Stomach (tissue), 9 donors: ENCODE measurements around the gene ME3. TPM values are rescaled to one million over a fixed set of nuclear protein-coding genes. Genes with fewer than 3 reads are reported as not detected.
A peak's percentile ranks its signal among the peaks of the same experiment; 100 is the strongest.

Experiments
- DNase-seq, 2 donors: peaks; one replicate each; pipeline versions ENCODE4 v3.0.0 to v3.0.0-alpha.2; 2013 to 2019
- H3K27ac ChIP-seq, 5 donors: fragments of 200-600 bp in 4 of 5; sonication (generic) in 4 of 5; one replicate each; pipeline ENCODE4 v1.5.1; 2013 to 2019; ENCODE audit warnings: mild to moderate bottlenecking in 1 of 5, moderate library complexity in 1 of 5
- H3K27me3 ChIP-seq, 3 donors: fragments of 200-600 bp; sonication (generic); one replicate each; pipeline ENCODE4 v1.5.1; 2017 to 2019; ENCODE audit warnings: mixed run types in 1 of 3
- H3K36me3 ChIP-seq, 4 donors: fragments of 200-600 bp; sonication (generic); 1 replicate in 3 of 4; 2 replicates in 1 of 4; pipeline ENCODE4 v1.5.1; 2016 to 2019
- H3K4me1 ChIP-seq, 4 donors: fragments of 200-600 bp; sonication (generic); one replicate each; pipeline ENCODE4 v1.5.1; 2016 to 2019
- H3K4me3 ChIP-seq, 4 donors: fragments of 200-600 bp; sonication (generic) in 3 of 4; one replicate each; pipeline ENCODE4 v1.5.1; 2016 to 2019; ENCODE audit warnings: mild to moderate bottlenecking in 1 of 4
- H3K9me3 ChIP-seq, 4 donors: fragments of 200-600 bp; sonication (generic); one replicate each; pipeline ENCODE4 v1.5.1; 2016 to 2019
- EP300 ChIP-seq: sonication (generic); formaldehyde crosslinking; IDR thresholded peaks from one replicate; pipeline ENCODE4 v1.6.1; 2017; ENCODE audit warnings: antibody characterized with exemption
- POLR2A ChIP-seq, 4 donors: fragments of 450-650 bp; IDR thresholded peaks; one replicate each; pipeline ENCODE4 v1.6.1; 2016; ENCODE audit warnings: antibody characterized with exemption in 4 of 4, control low read depth in 2 of 4, mild to moderate bottlenecking in 1 of 4, moderate library complexity in 1 of 4
- POLR2AphosphoS5 ChIP-seq, 3 donors: sonication (generic); formaldehyde crosslinking; IDR thresholded peaks; one replicate each; pipeline ENCODE4 v1.6.1; 2016; ENCODE audit warnings: antibody characterized with exemption in 3 of 3
- WGBS, 5 donors: extraction: QIAGEN DNeasy Blood & Tissue Kit in 3 of 5; methylation state at CpG; one replicate each; pipeline versions ENCODE4 v1.1.5 to v1.1.7; 2013 to 2018; 5-methylcytosine and 5-hydroxymethylcytosine counted together
- intact Hi-C: fragments of 100-400 bp; cut with DNase I; formaldehyde crosslinking; loops from one replicate; pipeline ENCODE4 v1.15.1; 2023; ENCODE audit warnings: low total_unique reads
- polyA plus RNA-seq, 3 donors: library from polyadenylated mRNA; stranded (reverse); fragments of 200-250 nt; gene quantifications; one replicate each; pipeline ENCODE4 v1.2.3, GENCODE V29; 2013
- total RNA-seq, 5 donors: library from RNA; depleted of rRNA; stranded (reverse); fragments of >200 nt; gene quantifications; one replicate each; pipeline versions ENCODE4 v1.1.0 to v1.2.3, GENCODE V29; 2014 to 2016
- TF ChIP-seq, protein P1 (sequence below), 7 experiments: fragments of 450-650 bp in 4 of 7; fragments of 200-600 bp in 3 of 7; sonication (generic) in 3 of 7; IDR thresholded peaks; one replicate each; pipeline ENCODE4 v1.5.1; 2016 to 2019; ENCODE audit warnings: antibody characterized with exemption in 7 of 7, control low read depth in 2 of 7, mild to moderate bottlenecking in 1 of 7
- donor health status: healthy with polysubstance abuse.
- donor health status: Bipolar disorder and iron deficiency.
- donor health status: healthy.

The ME3 gene
- total and polyA plus RNA-seq, 8 donors = 11.2 to 82.1 (median 51.1) TPM

GRCh38 chr11:86589856-86590589 lies 82.4 kb downstream of the ME3 start:
- H3K9me3 ChIP-seq = no peaks in the 10 kb centered on the region
- intact Hi-C loops = no loop called here
- DNase-seq = no peak
- no peak overlapping the region for H3K4me3 ChIP-seq
- TF ChIP-seq POLR2AphosphoS5 (IDR thresholded peaks at IDR 0.05) (no peak), POLR2A (IDR thresholded peaks at IDR 0.05) (no peak), EP300 (no peak)
- TF ChIP-seq, protein P1, sequence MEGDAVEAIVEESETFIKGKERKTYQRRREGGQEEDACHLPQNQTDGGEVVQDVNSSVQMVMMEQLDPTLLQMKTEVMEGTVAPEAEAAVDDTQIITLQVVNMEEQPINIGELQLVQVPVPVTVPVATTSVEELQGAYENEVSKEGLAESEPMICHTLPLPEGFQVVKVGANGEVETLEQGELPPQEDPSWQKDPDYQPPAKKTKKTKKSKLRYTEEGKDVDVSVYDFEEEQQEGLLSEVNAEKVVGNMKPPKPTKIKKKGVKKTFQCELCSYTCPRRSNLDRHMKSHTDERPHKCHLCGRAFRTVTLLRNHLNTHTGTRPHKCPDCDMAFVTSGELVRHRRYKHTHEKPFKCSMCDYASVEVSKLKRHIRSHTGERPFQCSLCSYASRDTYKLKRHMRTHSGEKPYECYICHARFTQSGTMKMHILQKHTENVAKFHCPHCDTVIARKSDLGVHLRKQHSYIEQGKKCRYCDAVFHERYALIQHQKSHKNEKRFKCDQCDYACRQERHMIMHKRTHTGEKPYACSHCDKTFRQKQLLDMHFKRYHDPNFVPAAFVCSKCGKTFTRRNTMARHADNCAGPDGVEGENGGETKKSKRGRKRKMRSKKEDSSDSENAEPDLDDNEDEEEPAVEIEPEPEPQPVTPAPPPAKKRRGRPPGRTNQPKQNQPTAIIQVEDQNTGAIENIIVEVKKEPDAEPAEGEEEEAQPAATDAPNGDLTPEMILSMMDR (IDR thresholded peaks at IDR 0.05) = no peak
- 92 to 96% (median 94%) methylated on average over 7 of the region's 7 CpGs for WGBS, 5 donors
- no peaks in the 10 kb centered on the region for H3K36me3 ChIP-seq
- peaks cover 0 to 33% (median 20%) of the 10 kb centered on the region in 4 donors for H3K4me1 ChIP-seq
- H3K27ac ChIP-seq = no peak overlapping the region
- H3K27me3 ChIP-seq = no peaks in the 10 kb centered on the region

DNA sequence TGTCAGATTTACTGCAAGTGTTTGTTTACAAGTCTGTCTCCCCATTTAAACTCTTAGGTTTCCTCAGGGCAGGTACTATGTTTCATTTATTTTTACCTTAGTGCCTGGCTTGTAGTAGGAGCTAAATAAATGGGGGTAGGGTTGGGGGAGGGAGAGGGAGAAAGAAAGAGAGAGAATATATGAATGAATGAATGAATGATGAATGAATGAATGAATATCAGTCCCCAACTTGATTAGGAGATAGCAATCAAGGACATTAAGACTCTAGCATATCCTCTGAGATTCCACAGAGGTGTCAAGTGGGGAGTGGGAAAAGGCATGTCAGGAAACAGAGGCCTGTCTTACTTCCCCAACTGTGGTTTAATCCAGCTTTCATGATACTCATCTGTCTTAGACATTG lies 83.2 kb downstream of the ME3 start:
- peak overlapping the region in 3 of 5 donors; percentile 4 to 60 (median 15) for H3K27ac ChIP-seq

GRCh38 chr11:86588566-86589090 lies 83.8 kb downstream of the ME3 start:
- TF ChIP-seq POLR2AphosphoS5 (IDR thresholded peaks at IDR 0.05) (no peak), POLR2A (IDR thresholded peaks at IDR 0.05) (no peak), EP300 (no peak)
- TF ChIP-seq, protein P1 (IDR thresholded peaks at IDR 0.05) = no peak
- Histone ChIP-seq H3K4me3 (no peak overlapping the region), H3K4me1 (peaks cover 0 to 32% (median 20%) of the 10 kb centered on the region in 4 donors), H3K27me3 (no peaks in the 10 kb centered on the region), H3K27ac (peak overlapping the region in 3 of 5 donors; percentile 4 to 60 (median 15)), H3K9me3 (no peaks in the 10 kb centered on the region), H3K36me3 (no peaks in the 10 kb centered on the region)
- 51 to 63% (median 57%) methylated on average over 2 of the region's 2 CpGs for WGBS, 5 donors
- intact Hi-C loops = no loop called here
- DNase-seq = peak in 1 of 2 donors; percentile 24

More for the DNA sequence above, 83.2 kb downstream of the ME3 start:
- Histone ChIP-seq H3K4me1 (peaks cover 0 to 33% (median 20%) of the 10 kb centered on the region in 4 donors), H3K27me3 (no peaks in the 10 kb centered on the region), H3K36me3 (no peaks in the 10 kb centered on the region), H3K9me3 (no peaks in the 10 kb centered on the region), H3K4me3 (no peak overlapping the region)
- intact Hi-C loops = no loop called here
- TF ChIP-seq EP300 (no peak), POLR2AphosphoS5 (IDR thresholded peaks at IDR 0.05) (no peak), POLR2A (IDR thresholded peaks at IDR 0.05) (no peak)
- TF ChIP-seq, protein P1 (IDR thresholded peaks at IDR 0.05) = no peak
- no peak for DNase-seq

DNA sequence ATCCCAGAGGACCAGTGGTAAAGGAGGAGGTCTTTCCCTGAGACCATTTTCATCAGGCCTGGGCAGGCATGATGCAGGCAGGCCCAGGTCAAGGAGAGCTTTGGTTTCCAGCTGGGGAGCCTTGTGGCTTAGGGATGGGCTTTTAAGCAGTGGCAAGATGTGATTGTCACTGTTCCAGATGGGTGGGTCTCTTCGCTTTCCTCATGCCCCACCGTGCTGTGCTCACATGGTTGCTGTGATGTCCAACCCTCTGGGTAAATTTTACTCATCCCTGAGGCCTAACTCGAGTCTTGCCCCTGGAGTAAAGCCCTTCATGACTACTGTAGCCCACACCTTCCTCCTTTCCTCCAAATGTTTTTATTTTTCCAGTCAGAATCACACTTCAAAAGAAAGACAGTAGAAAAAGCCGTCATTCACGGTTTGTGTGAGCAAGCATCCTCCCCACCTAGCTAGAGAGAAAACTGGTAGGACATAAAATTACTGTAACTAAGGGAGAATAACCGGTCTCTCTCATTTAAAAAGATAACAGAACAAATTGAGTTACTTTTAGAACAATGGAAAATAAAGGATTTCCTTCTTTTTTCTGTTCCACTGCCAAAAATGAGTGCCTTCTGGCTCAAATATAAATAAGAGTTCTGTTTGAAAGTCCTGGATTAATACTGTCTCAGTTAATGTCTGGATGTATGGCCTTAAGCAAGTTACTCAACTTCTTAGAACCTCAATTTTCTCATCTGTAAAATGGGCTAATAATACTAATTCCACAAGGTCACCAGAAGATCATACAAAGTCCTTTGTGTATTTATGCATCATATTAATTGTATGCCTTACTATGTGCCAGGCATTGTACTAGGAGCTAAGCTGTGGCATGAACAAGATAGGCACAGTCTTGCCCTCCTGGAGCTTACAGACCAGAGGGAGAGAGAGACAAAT lies 84.9 kb downstream of the ME3 start:
- H3K27ac ChIP-seq = peak overlapping the region in 3 of 5 donors; percentile 20 to 60 (median 46)
- TF ChIP-seq POLR2A (IDR thresholded peaks at IDR 0.05) = no peak
- no peak for TF ChIP-seq EP300
- TF ChIP-seq, protein P1 (IDR thresholded peaks at IDR 0.05) = no peak
- no peak for TF ChIP-seq POLR2AphosphoS5 (IDR thresholded peaks at IDR 0.05)
- no peaks in the 10 kb centered on the region for H3K27me3 ChIP-seq
- WGBS, 5 donors = 78 to 85% (median 84%) methylated on average over 6 of the region's 6 CpGs
- H3K36me3 ChIP-seq = no peaks in the 10 kb centered on the region
- H3K4me1 ChIP-seq = peaks cover 0 to 21% (median 10%) of the 10 kb centered on the region in 4 donors
- no peak for DNase-seq
- H3K9me3 ChIP-seq = no peaks in the 10 kb centered on the region
- intact Hi-C loops = no loop called here
- H3K4me3 ChIP-seq = no peak overlapping the region
